ENCODE data around the gene BPHL.
"Not testable (repeated sequence)": the region's sequence is repeated elsewhere in the genome, so short reads cannot be mapped to it uniquely, and the experiment has no call there.

Gene BPHL

DNA sequence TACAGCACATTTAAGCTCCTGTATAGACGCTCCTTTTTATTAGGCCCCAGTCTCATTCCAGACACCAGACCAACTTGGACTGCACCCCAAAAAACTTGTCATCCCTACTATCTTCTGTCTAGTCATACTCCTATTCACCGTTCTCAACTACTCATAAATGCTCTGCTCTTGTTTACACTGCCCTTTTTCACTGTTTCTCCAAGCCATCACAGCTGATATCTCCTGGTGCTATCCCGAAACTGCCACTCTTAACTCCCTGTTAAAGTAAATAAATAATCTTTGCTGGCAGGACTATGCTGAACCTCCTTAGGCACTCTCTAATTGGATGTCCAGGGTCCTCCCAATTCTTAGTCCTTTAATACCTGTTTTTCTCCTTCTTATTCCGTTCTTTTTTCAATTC is 54.3 kb downstream of the BPHL start:
- not testable (repeated sequence) for H3K9ac ChIP-seq (ENCODE audit: low read depth, low read length); H3K27me3 ChIP-seq (ENCODE audit: control insufficient read depth, insufficient read depth, low read length); H3K36me3 ChIP-seq (ENCODE audit: control insufficient read depth, insufficient read depth, low read length); H3K4me1 ChIP-seq (ENCODE audit: control insufficient read depth, insufficient read depth, low read length); H3K4me3 ChIP-seq (ENCODE audit: low read depth, low read length); H3K9me3 ChIP-seq (ENCODE audit: control insufficient read depth, insufficient read depth, low read length)

GRCh38 chr6:3173636-3174089 is 55.2 kb downstream of the BPHL start:
- H3K9me3 ChIP-seq (ENCODE audit: control insufficient read depth, insufficient read depth, low read length); H3K27me3 ChIP-seq (ENCODE audit: control insufficient read depth, insufficient read depth, low read length); H3K36me3 ChIP-seq (ENCODE audit: control insufficient read depth, insufficient read depth, low read length); H3K9ac ChIP-seq (ENCODE audit: low read depth, low read length); H3K4me1 ChIP-seq (ENCODE audit: control insufficient read depth, insufficient read depth, low read length); H3K4me3 ChIP-seq (ENCODE audit: low read depth, low read length): not testable (repeated sequence)

- H3K9me3 ChIP-seq (ENCODE audit: control insufficient read depth, insufficient read depth, low read length), result no peaks in the 10 kb centered on the region
- H3K9ac ChIP-seq (ENCODE audit: low read depth, low read length), result no peak overlapping the region
- no peaks in the 10 kb centered on the region for H3K4me1 ChIP-seq (ENCODE audit: control insufficient read depth, insufficient read depth, low read length)
- H3K27me3 ChIP-seq (ENCODE audit: control insufficient read depth, insufficient read depth, low read length), result no peaks in the 10 kb centered on the region
- no peaks in the 10 kb centered on the region for H3K36me3 ChIP-seq (ENCODE audit: control insufficient read depth, insufficient read depth, low read length)
- H3K4me3 ChIP-seq (ENCODE audit: low read depth, low read length), result no peak overlapping the region
Observed at GRCh38 chr6:3175715-3176402, 57.3 kb downstream of the BPHL start.

- Histone ChIP-seq H3K9me3 (ENCODE audit: control insufficient read depth, insufficient read depth, low read length) (no peaks in the 10 kb centered on the region), H3K27me3 (ENCODE audit: control insufficient read depth, insufficient read depth, low read length) (no peaks in the 10 kb centered on the region), H3K4me3 (ENCODE audit: low read depth, low read length) (no peak overlapping the region), H3K36me3 (ENCODE audit: control insufficient read depth, insufficient read depth, low read length) (no peaks in the 10 kb centered on the region), H3K4me1 (ENCODE audit: control insufficient read depth, insufficient read depth, low read length) (no peaks in the 10 kb centered on the region), H3K9ac (ENCODE audit: low read depth, low read length) (no peak overlapping the region)
Observed at GRCh38 chr6:3176562-3177355, 58.2 kb downstream of the BPHL start.

DNA sequence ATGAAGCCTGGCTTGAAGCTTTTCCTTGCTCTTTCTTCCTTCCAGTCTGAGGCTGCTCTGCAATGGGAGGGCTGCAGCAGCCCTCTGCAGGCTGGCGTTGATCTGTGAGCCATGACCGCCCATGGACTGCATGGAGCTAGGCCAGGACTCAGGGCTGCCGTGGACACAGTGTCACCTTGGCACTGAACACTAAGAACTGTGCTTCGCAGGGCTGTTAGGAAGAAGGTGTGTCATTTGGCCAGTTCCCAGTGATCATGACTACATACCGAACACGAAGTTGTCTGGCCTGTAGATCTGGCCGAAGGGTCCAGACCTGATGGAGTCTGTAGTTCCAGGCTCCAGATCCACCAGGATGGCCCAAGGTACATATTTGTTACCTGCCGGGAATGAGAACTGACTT is 60.2 kb downstream of the BPHL start:
- not testable (repeated sequence) for H3K27me3 ChIP-seq (ENCODE audit: control insufficient read depth, insufficient read depth, low read length); H3K9me3 ChIP-seq (ENCODE audit: control insufficient read depth, insufficient read depth, low read length); H3K9ac ChIP-seq (ENCODE audit: low read depth, low read length); H3K4me1 ChIP-seq (ENCODE audit: control insufficient read depth, insufficient read depth, low read length); H3K36me3 ChIP-seq (ENCODE audit: control insufficient read depth, insufficient read depth, low read length); H3K4me3 ChIP-seq (ENCODE audit: low read depth, low read length)

DNA sequence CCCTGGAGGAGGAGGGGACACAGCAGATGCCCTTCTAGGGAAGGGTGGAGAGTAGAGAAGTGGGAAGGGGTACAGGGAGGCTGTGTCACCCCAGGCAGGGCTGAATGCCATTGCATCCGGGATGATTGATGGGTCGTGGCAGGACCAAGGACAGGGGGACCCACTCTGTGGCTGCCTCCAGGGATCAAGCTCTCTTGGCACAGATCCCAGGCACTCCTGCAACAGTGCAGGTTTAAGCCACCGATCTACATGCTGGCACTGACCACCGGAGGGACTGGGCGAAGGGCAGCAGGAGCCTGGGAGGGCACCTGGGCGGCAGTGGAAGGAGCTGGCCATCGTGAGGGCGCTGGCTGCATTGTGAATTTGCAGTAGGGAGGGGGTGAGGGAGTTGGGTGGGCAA is 61.4 kb downstream of the BPHL start:
- not testable (repeated sequence) for H3K9ac ChIP-seq (ENCODE audit: low read depth, low read length)

GRCh38 chr6:3181105-3181504 is 62.6 kb downstream of the BPHL start:
- Histone ChIP-seq H3K27me3 (ENCODE audit: control insufficient read depth, insufficient read depth, low read length) (no peaks in the 10 kb centered on the region), H3K9me3 (ENCODE audit: control insufficient read depth, insufficient read depth, low read length) (no peaks in the 10 kb centered on the region), H3K4me3 (ENCODE audit: low read depth, low read length) (no peak overlapping the region), H3K36me3 (ENCODE audit: control insufficient read depth, insufficient read depth, low read length) (no peaks in the 10 kb centered on the region), H3K9ac (ENCODE audit: low read depth, low read length) (no peak overlapping the region), H3K4me1 (ENCODE audit: control insufficient read depth, insufficient read depth, low read length) (no peaks in the 10 kb centered on the region)

More for the DNA sequence above, 61.4 kb downstream of the BPHL start:
- not testable (repeated sequence) for H3K9me3 ChIP-seq (ENCODE audit: control insufficient read depth, insufficient read depth, low read length); H3K36me3 ChIP-seq (ENCODE audit: control insufficient read depth, insufficient read depth, low read length); H3K4me1 ChIP-seq (ENCODE audit: control insufficient read depth, insufficient read depth, low read length); H3K27me3 ChIP-seq (ENCODE audit: control insufficient read depth, insufficient read depth, low read length)
- H3K4me3 ChIP-seq (ENCODE audit: low read depth, low read length), result peak overlapping the region; percentile 35

DNA sequence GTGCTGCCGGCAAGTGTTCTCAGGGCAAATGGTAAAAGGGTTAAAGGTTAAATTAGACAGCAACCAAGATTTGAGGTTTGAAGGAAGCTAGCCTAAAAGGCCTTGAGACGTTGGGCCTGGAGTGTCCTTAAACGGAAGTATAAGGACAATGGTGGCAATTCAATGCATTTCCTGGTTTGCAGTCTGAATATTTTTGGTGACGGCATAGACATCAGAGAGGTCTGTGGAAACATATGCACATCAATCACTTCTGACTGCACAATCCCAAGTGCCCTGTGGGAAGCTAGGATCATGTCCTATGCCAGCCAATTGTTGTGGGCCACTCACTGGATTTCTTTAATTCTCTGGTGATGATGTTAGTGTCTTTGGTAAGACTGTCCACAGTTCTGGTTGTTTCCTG is 64.6 kb downstream of the BPHL start:
- no peaks in the 10 kb centered on the region for H3K9me3 ChIP-seq (ENCODE audit: control insufficient read depth, insufficient read depth, low read length)
- no peak overlapping the region for H3K9ac ChIP-seq (ENCODE audit: low read depth, low read length)
- no peak overlapping the region for H3K4me3 ChIP-seq (ENCODE audit: low read depth, low read length)
- H3K36me3 ChIP-seq (ENCODE audit: control insufficient read depth, insufficient read depth, low read length), result no peaks in the 10 kb centered on the region
- no peaks in the 10 kb centered on the region for H3K4me1 ChIP-seq (ENCODE audit: control insufficient read depth, insufficient read depth, low read length)
- no peaks in the 10 kb centered on the region for H3K27me3 ChIP-seq (ENCODE audit: control insufficient read depth, insufficient read depth, low read length)

GRCh38 chr6:3186974-3187382 is 68.5 kb downstream of the BPHL start:
- Histone ChIP-seq H3K4me1 (ENCODE audit: control insufficient read depth, insufficient read depth, low read length) (no peaks in the 10 kb centered on the region), H3K9ac (ENCODE audit: low read depth, low read length) (no peak overlapping the region), H3K9me3 (ENCODE audit: control insufficient read depth, insufficient read depth, low read length) (no peaks in the 10 kb centered on the region), H3K27me3 (ENCODE audit: control insufficient read depth, insufficient read depth, low read length) (no peaks in the 10 kb centered on the region), H3K36me3 (ENCODE audit: control insufficient read depth, insufficient read depth, low read length) (no peaks in the 10 kb centered on the region), H3K4me3 (ENCODE audit: low read depth, low read length) (no peak overlapping the region)

DNA sequence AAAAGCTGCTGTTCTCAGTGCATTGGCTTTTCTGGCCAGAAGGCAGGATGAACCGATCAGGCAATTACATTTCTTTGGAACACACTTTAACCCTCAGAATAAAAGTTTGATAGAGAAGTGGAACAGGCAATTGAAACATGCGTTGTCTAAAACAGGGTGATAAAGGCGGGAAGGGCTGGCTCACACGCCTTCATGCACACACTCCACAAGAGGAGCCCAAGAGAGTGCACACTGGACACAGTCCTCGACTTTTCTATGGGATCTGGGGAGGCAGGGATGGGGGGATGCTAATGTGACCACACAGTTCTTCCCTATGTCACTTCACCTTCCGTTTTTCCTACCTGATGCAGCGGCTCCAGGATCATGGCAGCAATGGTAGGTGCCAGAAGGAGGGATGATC is 69.8 kb downstream of the BPHL start:
- no peaks in the 10 kb centered on the region for H3K36me3 ChIP-seq (ENCODE audit: control insufficient read depth, insufficient read depth, low read length)
- no peak overlapping the region for H3K9ac ChIP-seq (ENCODE audit: low read depth, low read length)
- no peaks in the 10 kb centered on the region for H3K27me3 ChIP-seq (ENCODE audit: control insufficient read depth, insufficient read depth, low read length)

DNA sequence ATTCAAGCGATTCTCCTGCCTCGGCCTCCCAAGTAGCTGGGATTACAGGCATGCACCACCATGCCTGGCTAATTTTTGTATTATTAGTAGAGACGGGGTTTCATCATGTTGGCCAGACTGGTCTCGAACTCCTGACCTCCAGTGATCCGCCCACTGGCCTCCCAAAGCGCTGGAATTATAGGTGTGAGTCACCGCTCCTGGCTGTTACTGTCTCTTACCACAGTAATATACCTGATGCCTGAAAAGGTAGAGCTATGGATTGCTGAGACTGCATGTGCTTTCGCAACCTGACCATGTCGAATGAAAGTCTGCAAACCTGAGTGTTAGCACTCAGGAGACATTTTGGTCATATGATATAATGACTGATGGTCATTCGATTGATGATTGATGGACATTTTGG is 70.7 kb downstream of the BPHL start:
- H3K4me1 ChIP-seq (ENCODE audit: control insufficient read depth, insufficient read depth, low read length); H3K9me3 ChIP-seq (ENCODE audit: control insufficient read depth, insufficient read depth, low read length); H3K36me3 ChIP-seq (ENCODE audit: control insufficient read depth, insufficient read depth, low read length); H3K9ac ChIP-seq (ENCODE audit: low read depth, low read length); H3K4me3 ChIP-seq (ENCODE audit: low read depth, low read length); H3K27me3 ChIP-seq (ENCODE audit: control insufficient read depth, insufficient read depth, low read length): not testable (repeated sequence)

More for the DNA sequence above, 69.8 kb downstream of the BPHL start:
- H3K4me1 ChIP-seq (ENCODE audit: control insufficient read depth, insufficient read depth, low read length), result peaks cover 5% of the 10 kb centered on the region
- H3K4me3 ChIP-seq (ENCODE audit: low read depth, low read length), result no peak overlapping the region
- no peaks in the 10 kb centered on the region for H3K9me3 ChIP-seq (ENCODE audit: control insufficient read depth, insufficient read depth, low read length)

GRCh38 chr6:3190056-3190455 is 71.5 kb downstream of the BPHL start:
- Histone ChIP-seq H3K9ac (ENCODE audit: low read depth, low read length) (no peak overlapping the region), H3K9me3 (ENCODE audit: control insufficient read depth, insufficient read depth, low read length) (no peaks in the 10 kb centered on the region), H3K4me3 (ENCODE audit: low read depth, low read length) (no peak overlapping the region), H3K36me3 (ENCODE audit: control insufficient read depth, insufficient read depth, low read length) (no peaks in the 10 kb centered on the region), H3K27me3 (ENCODE audit: control insufficient read depth, insufficient read depth, low read length) (no peaks in the 10 kb centered on the region), H3K4me1 (ENCODE audit: control insufficient read depth, insufficient read depth, low read length) (peaks cover 11% of the 10 kb centered on the region)

Data from iPS-15b (cell line).